HEK293 (cell line): Measurements from ENCODE around the gene PUM1.

Experiments
- CTCF ChIA-PET: fragments of 350-600 bp; formaldehyde crosslinking; extraction: SDS; loops from one replicate; lab custom pipeline; 2021; ENCODE audit warnings: antibody characterized with exemption; lab: Yijun Ruan, JAX
- POLR2A ChIA-PET: fragments of 300-600 bp; formaldehyde crosslinking; extraction: SDS; loops from one replicate; lab custom pipeline; 2020; ENCODE audit warnings: antibody characterized with exemption, inconsistent platforms; lab: Yijun Ruan, JAX
- H3K27ac ChIP-seq: fragments of 200-500 bp; sonication (Bioruptor generic); 2 replicates; pipeline ENCODE4 v1.5.1; 2014; ENCODE audit warnings: low read depth, low read length, control low read depth, inconsistent platforms; ENCODE audit errors: extremely low read depth
- H3K36me3 ChIP-seq, 2 experiments: fragments of 200-500 bp in 1 of 2; sonication (Bioruptor generic) in 1 of 2; 1 replicate in 1 of 2; 2 replicates in 1 of 2; pipeline ENCODE4 v1.5.1; 2014 to 2017; ENCODE audit warnings: inconsistent platforms in 2 of 2, low read length in 2 of 2; ENCODE audit not compliant: control insufficient read depth in 2 of 2, insufficient read depth in 1 of 2
- H3K4me1 ChIP-seq: fragments of 200-500 bp; sonication (Bioruptor generic); 2 replicates; pipeline ENCODE4 v1.5.1; 2014; ENCODE audit warnings: mild to moderate bottlenecking, low read length, inconsistent platforms; ENCODE audit not compliant: control insufficient read depth, insufficient read depth
- H3K4me3 ChIP-seq: 2 replicates; pipeline ENCODE4 v1.5.1; 2011; ENCODE audit warnings: low read depth, mild to moderate bottlenecking, control low read depth, low read length, moderate library complexity
- H3K9me3 ChIP-seq: fragments of 200-500 bp; sonication (Bioruptor generic); 2 replicates; pipeline ENCODE4 v1.5.1; 2014; ENCODE audit warnings: low read depth, low read length, inconsistent platforms; ENCODE audit not compliant: control insufficient read depth, insufficient read depth
- BCL11A ChIP-seq: fragments of 450-650 bp; formaldehyde crosslinking; IDR thresholded peaks from 2 replicates; pipeline ENCODE4 v1.5.1; 2016; ENCODE audit warnings: low read depth, missing biosample characterization, missing genetic modification characterization
- EGR2 ChIP-seq: fragments of 450-650 bp; formaldehyde crosslinking; IDR thresholded peaks from 2 replicates; pipeline ENCODE4 v1.5.1; 2016; ENCODE audit warnings: low read depth, missing biosample characterization, missing genetic modification characterization
- GLI2 ChIP-seq: fragments of 450-650 bp; formaldehyde crosslinking; IDR thresholded peaks from 2 replicates; pipeline ENCODE4; 2017; ENCODE audit warnings: missing biosample characterization, missing genetic modification characterization, low read depth, borderline replicate concordance
- GLIS2 ChIP-seq: fragments of 450-650 bp; formaldehyde crosslinking; IDR thresholded peaks from 2 replicates; pipeline ENCODE4 v1.5.1; 2016; ENCODE audit warnings: missing biosample characterization, missing genetic modification characterization
- HOXA7 ChIP-seq: sonication (generic); formaldehyde crosslinking; IDR thresholded peaks from 2 replicates; pipeline ENCODE4 v1.8.1; 2022; ENCODE audit warnings: missing genetic modification reagents, borderline replicate concordance
- MZF1 ChIP-seq: fragments of 450-650 bp; formaldehyde crosslinking; IDR thresholded peaks from 2 replicates; pipeline ENCODE4 v1.5.1; 2017; ENCODE audit warnings: missing biosample characterization, missing genetic modification characterization, borderline replicate concordance
- PATZ1 ChIP-seq: fragments of 450-650 bp; formaldehyde crosslinking; IDR thresholded peaks from 2 replicates; pipeline ENCODE4 v1.5.1; 2016; ENCODE audit warnings: missing biosample characterization, missing genetic modification characterization
- PRDM1 ChIP-seq: fragments of 450-650 bp; formaldehyde crosslinking; IDR thresholded peaks from 2 replicates; pipeline ENCODE4; 2016; ENCODE audit warnings: missing biosample characterization, missing genetic modification characterization
- TSHZ1 ChIP-seq: fragments of 450-650 bp; formaldehyde crosslinking; IDR thresholded peaks from 2 replicates; pipeline ENCODE4 v1.5.1; 2016; ENCODE audit warnings: missing biosample characterization, missing genetic modification characterization, borderline replicate concordance
- ZBTB21 ChIP-seq: fragments of 450-650 bp; formaldehyde crosslinking; IDR thresholded peaks from 2 replicates; pipeline ENCODE4 v1.5.1; 2017; ENCODE audit warnings: missing biosample characterization, missing genetic modification characterization
- ZIC2 ChIP-seq: fragments of 450-650 bp; formaldehyde crosslinking; IDR thresholded peaks from 2 replicates; pipeline ENCODE4 v1.5.1; 2016; ENCODE audit warnings: missing biosample characterization, missing genetic modification characterization
- ZNF10 ChIP-seq: fragments of 450-650 bp; formaldehyde crosslinking; IDR thresholded peaks from 2 replicates; pipeline ENCODE4 v1.5.1; 2017; ENCODE audit warnings: missing biosample characterization, missing genetic modification characterization
- ZNF132 ChIP-seq: fragments of 450-650 bp; formaldehyde crosslinking; IDR thresholded peaks from 2 replicates; pipeline ENCODE4 v1.5.1; 2017; ENCODE audit warnings: missing biosample characterization, missing genetic modification characterization, borderline replicate concordance
- ZNF133 ChIP-seq: fragments of 450-650 bp; formaldehyde crosslinking; IDR thresholded peaks from 2 replicates; pipeline ENCODE4 v1.5.1; 2016; ENCODE audit warnings: missing biosample characterization, missing genetic modification characterization
- ZNF18 ChIP-seq: fragments of 450-650 bp; formaldehyde crosslinking; IDR thresholded peaks from 2 replicates; pipeline ENCODE4 v1.5.1; 2016; ENCODE audit warnings: missing biosample characterization, missing genetic modification characterization
- ZNF391 ChIP-seq: fragments of 450-650 bp; formaldehyde crosslinking; IDR thresholded peaks from 2 replicates; pipeline ENCODE4 v1.5.1; 2016; ENCODE audit warnings: low read depth, missing biosample characterization, missing genetic modification characterization, borderline replicate concordance
- ZNF530 ChIP-seq: fragments of 450-650 bp; formaldehyde crosslinking; IDR thresholded peaks from 2 replicates; pipeline ENCODE4 v1.5.1; 2016; ENCODE audit warnings: low read depth, missing biosample characterization, missing genetic modification characterization
- ZNF558 ChIP-seq: fragments of 450-650 bp; formaldehyde crosslinking; IDR thresholded peaks from 2 replicates; pipeline ENCODE4 v1.5.1; 2016; ENCODE audit warnings: missing biosample characterization, missing genetic modification characterization
- ZNF571 ChIP-seq: fragments of 450-650 bp; formaldehyde crosslinking; IDR thresholded peaks from 2 replicates; pipeline ENCODE4 v1.5.0; 2017; ENCODE audit warnings: missing biosample characterization, missing genetic modification characterization
- ZNF621 ChIP-seq: fragments of 450-650 bp; formaldehyde crosslinking; IDR thresholded peaks from 2 replicates; pipeline ENCODE4 v1.5.1; 2017; ENCODE audit warnings: missing biosample characterization, missing genetic modification characterization
- ZNF658 ChIP-seq: fragments of 450-650 bp; formaldehyde crosslinking; IDR thresholded peaks from 2 replicates; pipeline ENCODE4; 2016; ENCODE audit warnings: missing biosample characterization, missing genetic modification characterization
- ZNF76 ChIP-seq: fragments of 450-650 bp; formaldehyde crosslinking; IDR thresholded peaks from 2 replicates; pipeline ENCODE4; 2016; ENCODE audit warnings: low read depth, missing biosample characterization, missing genetic modification characterization, borderline replicate concordance
- ZNF768 ChIP-seq: fragments of 450-650 bp; formaldehyde crosslinking; IDR thresholded peaks from 2 replicates; pipeline ENCODE4 v1.5.1; 2018; ENCODE audit warnings: missing biosample characterization, mild to moderate bottlenecking, missing genetic modification characterization
- ZNF830 ChIP-seq: fragments of 450-650 bp; IDR thresholded peaks from 2 replicates; pipeline ENCODE4 v1.5.0; 2018; ENCODE audit warnings: missing biosample characterization, missing genetic modification characterization, low read depth, mild to moderate bottlenecking, moderate library complexity
- ZSCAN23 ChIP-seq: fragments of 450-650 bp; formaldehyde crosslinking; IDR thresholded peaks from 2 replicates; pipeline ENCODE4 v1.5.1; 2016; ENCODE audit warnings: missing biosample characterization, missing genetic modification characterization

PUM1 gene

GRCh38 chr1:30901798-30902581, 163.5 kb downstream of the PUM1 start:
- CTCF ChIA-PET: interaction anchor here (0.7 kb wide), 1 partner anchor 122 kb away, joined by 4 read pairs; no protein-coding TSS in a partner anchor
- H3K27ac ChIP-seq: no peak overlapping the region

More at GRCh38 chr1:30901798-30902581, 163.5 kb downstream of the PUM1 start:
- no peaks in the 10 kb centered on the region for H3K9me3 ChIP-seq
- TF ChIP-seq ZNF830 (tag by site-specific recombination): no peak
- no peak for TF ChIP-seq BCL11A (tag by site-specific recombination)
- TF ChIP-seq PRDM1 (tag by site-specific recombination): no peak
- TF ChIP-seq GLIS2: 0 out of 2 replicates have a peak, but pooled peaks have one; percentile 24
- 0 out of 2 replicates have a peak, but pooled peaks have one; percentile 42 for TF ChIP-seq PATZ1 (tag by site-specific recombination)
- no peak for TF ChIP-seq ZIC2 (tag by site-specific recombination)
- no peak for TF ChIP-seq ZNF571
- peak; percentile 98 for TF ChIP-seq ZNF768 (tag by site-specific recombination)
- no peak for TF ChIP-seq TSHZ1 (tag by site-specific recombination)
- no peak for TF ChIP-seq ZNF558
- TF ChIP-seq ZNF658: no peak
- TF ChIP-seq HOXA7: no peak
- no peak for TF ChIP-seq ZNF76
- no peak for TF ChIP-seq ZSCAN23
- TF ChIP-seq ZBTB21 (tag by site-specific recombination): no peak
- no peak for TF ChIP-seq ZNF391 (tag by site-specific recombination)
- no peak for TF ChIP-seq ZNF621
- TF ChIP-seq EGR2 (tag by site-specific recombination): no peak
- TF ChIP-seq ZNF18 (tag by site-specific recombination): no peak
- no peak for TF ChIP-seq ZNF10
- no peak for TF ChIP-seq GLI2 (tag by site-specific recombination)
- TF ChIP-seq MZF1: no peak
- TF ChIP-seq ZNF530 (tag by site-specific recombination): no peak
- no peak for TF ChIP-seq ZNF132 (tag by site-specific recombination)
- TF ChIP-seq ZNF133 (tag by site-specific recombination): no peak
- TF ChIP-seq, all 188 proteins: peak for 3
- no peaks in the 10 kb centered on the region for H3K36me3 ChIP-seq
- H3K4me3 ChIP-seq: no peak overlapping the region
- no peaks in the 10 kb centered on the region for H3K4me1 ChIP-seq
- POLR2A ChIA-PET: no interaction called here
